ENCODE results near the gene CKS1B.
A peak's percentile ranks its signal among the peaks of the same experiment; 100 is the strongest.

CKS1B gene

DNA sequence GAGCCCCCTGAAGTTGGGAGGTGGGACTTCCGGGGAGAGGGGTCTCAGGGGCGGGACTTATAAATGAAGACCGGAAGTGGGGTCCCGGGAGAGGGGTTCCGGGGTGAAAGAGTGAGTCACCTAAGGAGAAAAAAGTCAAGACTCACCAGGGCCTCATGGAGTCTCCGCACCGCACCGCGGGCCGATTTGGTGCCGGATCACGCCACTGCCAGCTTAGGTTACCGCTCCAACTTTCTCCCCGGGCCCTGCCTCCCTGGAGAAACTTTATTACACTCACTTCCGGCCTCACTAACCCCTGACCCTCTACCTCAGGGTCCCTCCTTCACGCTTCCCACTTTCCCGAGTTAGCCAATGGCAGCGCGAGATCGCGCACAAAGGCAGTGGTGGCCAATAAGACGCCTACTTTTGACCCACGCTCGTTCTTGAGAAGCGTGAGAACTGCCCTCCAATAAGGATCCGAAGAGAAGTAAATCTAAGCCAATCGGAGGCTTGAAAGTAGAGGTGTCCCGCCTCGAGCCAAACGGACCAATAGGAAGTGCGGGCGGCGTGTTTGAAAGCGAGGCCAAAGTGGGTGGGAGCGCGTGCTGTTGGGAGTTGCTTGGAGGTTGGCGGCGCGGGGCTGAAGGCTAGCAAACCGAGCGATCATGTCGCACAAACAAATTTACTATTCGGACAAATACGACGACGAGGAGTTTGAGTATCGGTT lies at the start of gene CKS1B:
Gene CKS1B (plus strand): TSS at position 580 of the 706 bp plus-strand sequence. CDS start 65 bp downstream, at position 645.
- peak; percentile 95 for DNase-seq

- DNase-seq: no peak
Observed at GRCh38 chr1:154925335-154926170, 48.9 kb upstream of the CKS1B start.

DNA sequence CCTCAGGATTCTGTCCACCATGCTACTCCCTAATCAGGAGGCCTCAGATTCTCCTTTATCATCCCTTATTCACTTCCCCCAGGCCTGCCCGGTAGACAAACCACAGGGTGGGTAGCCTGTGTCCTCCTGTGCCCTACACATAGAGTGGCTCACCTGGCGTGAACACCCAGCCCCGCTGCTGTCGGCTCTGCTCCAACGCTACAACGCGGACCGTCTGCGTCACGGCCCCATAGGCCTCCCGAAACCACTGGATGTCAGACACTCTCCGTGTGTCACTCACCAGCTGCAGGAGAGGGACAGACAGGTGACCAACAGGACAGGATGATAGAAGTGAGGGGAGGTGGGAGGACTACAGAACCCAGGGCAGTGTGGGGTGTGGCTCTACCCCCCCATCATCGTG lies 48.3 kb upstream of the CKS1B start:
- no peak for DNase-seq

- no peak for DNase-seq
Observed at GRCh38 chr1:154931940-154932487, 42.5 kb upstream of the CKS1B start.

DNA sequence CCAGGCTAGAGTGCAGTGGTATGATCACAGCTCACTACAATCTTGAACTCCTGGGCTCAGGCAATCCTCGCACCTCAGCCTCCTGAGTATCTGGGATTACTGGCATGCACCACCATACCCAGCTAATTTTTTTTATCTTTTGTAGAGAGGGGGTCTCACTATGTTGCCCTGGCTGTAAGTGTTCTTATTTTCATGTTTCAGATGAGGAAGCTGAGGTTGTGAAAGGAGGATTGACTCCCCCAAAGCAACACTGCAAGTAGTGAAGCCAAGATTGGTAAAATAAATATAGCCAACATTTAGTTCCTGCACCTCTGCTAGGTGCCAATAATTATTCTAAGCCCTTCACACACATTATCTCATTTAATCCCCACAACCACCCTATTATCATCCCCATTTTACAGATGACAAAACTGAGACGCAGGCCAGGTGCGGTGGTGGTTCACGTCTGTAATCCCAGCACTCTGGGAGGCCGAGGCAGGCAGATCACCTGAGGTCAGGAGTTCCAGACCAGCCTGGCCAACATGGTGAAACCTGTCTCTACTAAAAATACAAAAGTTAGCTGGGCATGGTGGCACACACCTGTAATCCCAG lies 40.0 kb upstream of the CKS1B start:
- no peak for DNase-seq

DNA sequence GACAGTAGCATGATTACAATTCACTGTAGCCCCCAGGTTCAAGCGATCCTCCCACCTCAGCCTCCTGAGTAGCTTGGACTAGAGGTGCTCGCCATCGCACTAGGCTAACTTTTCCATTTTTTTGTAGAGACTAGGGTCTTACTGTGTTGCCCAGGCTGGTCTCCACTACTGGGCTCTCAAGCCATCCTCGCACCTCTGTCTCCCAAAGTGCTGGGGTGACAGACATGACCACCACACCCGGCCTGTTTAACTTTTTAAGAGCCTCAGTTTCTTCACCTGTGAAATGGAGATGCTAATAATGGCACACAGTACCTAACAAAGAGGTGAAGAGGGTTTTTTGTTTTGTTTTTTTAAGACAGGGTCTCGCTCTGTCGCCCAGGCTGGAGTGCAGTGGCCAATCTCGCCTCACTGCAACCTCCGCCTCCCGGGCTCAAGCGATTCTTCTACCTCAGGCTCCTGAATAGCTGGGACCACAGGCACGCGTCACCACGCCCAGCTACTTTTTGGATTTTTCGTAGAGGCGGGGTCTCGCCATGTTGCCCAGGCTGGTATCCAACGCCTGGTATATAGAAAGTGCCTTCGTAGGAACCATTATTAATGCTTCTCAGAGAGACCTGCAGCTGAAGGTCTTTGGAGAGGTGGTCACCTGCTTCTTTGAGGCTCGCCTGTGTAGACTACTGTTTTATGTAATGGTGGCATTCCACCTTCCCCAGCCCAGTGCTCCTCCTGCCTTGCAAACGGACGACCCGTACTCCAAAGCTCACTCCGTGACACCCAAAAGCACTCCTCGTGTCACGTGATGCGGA lies 38.5 kb upstream of the CKS1B start:
- no peak for DNase-seq

DNA sequence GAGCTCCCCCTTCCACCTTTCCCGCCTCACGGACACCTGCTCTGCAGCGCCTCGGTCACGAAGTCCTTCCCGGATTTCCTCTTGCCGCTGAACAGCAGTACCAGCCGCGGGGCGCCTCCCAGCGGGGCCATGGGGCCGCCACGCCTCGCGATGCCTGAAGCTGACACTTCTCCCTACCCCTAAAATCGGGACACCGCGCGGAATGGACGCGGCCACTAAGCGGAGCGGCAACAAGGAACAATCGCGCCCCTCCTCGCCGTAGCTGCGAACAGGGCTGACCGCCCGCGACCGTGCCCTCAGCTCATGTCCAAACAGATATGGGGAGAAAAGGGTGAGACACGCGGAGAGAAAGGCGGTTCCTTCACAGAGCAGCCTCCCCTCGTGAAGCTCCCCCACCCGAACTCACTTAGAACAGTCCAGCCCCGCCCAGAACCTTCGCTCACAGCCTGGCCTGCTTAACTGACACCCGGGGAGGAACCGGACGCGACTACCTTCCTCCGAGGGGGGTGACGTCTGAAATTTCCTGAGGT lies 37.9 kb upstream of the CKS1B start, which contains the start of gene PMVK:
Gene PMVK (minus strand): TSS at position 165 of the 530 bp plus-strand sequence. CDS start 34 bp downstream, at position 131.
- peak; percentile 95 for DNase-seq

- DNase-seq: peak; percentile 91
Observed at GRCh38 chr1:154937085-154937987, 37.1 kb upstream of the CKS1B start.

DNA sequence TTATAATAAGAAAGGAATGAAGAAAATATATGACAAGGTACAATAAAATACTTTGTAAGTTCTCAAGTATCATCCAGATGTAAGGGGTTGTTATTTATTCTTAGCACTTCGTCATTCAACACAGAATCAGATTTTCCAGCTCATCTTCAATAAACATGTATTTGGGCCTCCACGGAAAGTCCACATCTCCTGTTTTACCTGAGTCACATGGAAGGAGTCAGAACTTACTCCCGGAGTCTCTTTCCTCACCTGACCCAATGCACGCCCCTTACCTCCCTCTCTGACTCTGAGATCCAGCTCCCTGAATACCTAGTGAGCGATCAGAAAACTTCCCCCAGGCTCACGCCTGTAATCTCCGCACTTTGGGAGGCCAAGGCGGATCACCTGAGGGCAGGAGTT lies 36.5 kb upstream of the CKS1B start:
- no peak for DNase-seq

- no peak for DNase-seq
Observed at GRCh38 chr1:154938604-154939399, 35.7 kb upstream of the CKS1B start.

GRCh38 chr1:154940213-154940560 lies 34.3 kb upstream of the CKS1B start:
- no peak for DNase-seq

DNA sequence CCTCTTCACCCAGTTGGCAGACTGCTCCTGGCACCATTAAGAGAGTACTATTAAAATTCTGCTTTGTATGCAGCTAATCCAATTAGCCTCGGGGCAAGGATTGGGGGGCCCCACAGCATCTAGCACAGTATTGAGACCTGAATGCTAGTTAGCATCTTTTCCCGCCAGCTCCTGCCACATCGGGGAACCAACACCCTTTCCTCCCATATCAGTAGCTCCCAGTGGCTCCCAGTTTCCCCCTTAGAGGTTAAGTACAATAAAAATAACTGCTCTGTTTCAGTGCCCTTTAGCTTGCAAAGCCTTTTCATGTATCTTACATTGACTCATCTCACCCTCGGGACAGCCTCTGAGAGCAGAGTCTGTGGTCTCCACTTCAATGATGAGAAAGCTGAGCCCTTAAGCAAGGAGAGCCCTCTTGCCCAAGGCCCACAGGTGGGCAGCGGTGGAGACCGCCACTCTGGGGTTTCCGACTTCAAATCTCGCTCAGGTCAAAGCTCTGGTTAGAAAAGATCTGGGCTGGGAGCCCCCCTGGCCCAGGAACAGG lies 33.8 kb upstream of the CKS1B start:
- DNase-seq: no peak

DNA sequence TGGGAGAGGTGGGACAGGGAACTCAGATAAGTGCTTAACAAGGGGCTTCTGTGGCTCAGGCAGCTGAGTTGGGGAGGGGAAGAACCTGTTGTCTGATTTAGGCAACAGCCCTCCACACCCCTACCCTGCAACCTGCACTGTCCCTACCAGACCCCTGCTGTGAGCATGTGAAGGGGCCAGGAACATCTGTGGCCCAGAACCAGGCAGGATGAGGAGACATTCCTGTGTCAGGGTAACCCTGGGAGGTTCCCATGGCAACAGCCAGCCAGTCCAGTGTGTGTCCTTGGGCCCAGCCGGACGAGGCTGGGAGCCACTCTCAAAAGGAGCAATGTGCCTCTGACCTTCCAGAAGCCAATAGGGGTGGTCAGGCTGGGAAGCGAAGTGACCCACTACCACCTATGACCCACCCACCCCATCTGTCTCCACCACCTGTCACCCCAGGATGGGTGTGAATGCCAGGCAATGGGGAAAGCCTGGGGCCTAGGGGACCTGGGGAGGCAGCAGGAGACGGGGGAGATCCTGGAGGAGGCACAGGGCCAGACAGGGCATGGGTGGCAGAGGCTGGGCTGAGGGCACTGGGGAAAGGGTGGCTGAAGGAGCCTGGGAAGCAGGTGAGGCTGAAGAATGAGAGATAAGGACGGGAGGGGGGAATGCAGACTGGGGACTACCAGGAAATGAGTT lies 33.0 kb upstream of the CKS1B start:
- no peak for DNase-seq

DNA sequence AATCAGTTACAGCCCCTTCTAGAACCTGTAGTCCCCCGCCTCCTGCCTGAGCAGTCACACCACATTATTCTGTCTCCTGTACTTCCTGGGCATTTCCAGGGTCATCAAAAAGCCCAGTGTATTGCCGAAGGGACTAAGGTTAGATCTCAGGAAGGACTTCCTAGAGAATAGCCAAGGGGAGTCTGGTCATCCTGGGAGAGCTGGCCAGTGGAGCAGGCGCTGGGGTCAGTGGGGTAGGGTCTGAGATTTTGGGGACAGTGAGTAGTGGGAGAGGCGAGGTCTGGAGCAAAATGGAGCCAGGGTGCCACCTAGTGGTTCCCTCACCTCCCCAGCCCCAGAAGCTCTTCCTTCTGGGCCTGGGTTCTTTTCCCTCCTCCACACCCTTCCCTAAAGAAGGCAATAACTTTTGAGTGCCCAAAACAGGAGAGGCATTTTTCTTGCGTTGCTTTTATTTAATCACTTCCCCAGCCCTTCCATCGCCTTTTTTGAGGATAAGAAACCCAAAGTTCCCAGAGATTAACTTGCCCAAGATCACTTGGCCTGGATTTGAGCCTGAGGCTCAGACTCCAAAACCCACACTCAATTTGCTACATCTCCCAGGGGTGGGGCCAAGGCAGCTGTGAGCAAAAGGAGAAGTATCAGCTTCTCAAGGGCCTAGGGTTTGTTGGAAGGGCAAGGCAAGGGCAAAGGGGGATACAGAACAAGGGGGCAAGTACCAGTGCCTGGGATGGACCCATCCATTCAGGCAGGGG lies 30.7 kb upstream of the CKS1B start:
- DNase-seq: peak; percentile 45

DNA sequence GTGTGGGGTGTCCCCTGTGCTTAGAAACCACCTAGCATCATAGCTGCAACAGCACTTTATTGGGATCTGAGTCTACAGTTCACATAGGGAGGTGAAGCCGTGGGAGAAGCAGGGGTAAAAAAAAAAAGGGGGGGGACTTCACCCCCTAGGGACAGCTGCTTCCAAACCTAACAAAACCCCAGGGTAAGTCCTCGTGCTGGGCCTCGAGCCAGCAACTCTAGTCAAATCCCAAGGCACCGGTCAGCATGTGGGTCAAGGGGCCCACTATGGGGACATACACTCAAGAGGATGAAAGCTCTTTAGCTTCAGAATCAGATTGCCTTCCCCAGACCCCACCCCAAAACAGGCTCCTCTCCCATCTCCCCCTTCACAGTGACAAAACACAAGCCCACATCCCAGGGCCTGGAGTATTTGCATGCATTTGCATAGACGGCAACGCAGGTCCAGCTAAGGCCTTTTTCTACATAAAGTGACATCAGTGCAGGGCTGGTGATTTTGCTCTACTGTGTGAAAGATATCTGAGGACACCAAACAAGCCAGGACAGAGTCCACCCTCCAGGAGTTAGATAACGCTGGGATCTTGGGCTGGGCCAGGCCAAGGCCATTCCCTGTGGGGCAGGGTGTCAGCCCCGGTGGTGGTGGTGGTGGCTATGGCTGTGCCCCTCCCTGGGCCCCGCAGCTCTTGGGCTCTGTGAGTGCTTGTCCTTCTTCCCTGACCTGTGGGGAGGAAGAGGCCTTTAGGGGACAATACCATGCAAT lies 29.9 kb upstream of the CKS1B start:
- DNase-seq: no peak

- DNase-seq: no peak
Observed at GRCh38 chr1:154945160-154945961, 29.1 kb upstream of the CKS1B start.

Measured in activated naive CD4-positive, alpha-beta T cell treated with anti-CD3 and anti-CD28 coated beads, Interleukin-2, amount 50 U/mL, for 16 hours (primary cell).